ENCODE measurements around the gene ITPK1. TPM values are rescaled to one million over a fixed set of nuclear protein-coding genes. Genes with fewer than 3 reads are reported as not detected.

The ITPK1 gene
- total RNA-seq, 1 donor from 2014 or later = 112 TPM

DNA sequence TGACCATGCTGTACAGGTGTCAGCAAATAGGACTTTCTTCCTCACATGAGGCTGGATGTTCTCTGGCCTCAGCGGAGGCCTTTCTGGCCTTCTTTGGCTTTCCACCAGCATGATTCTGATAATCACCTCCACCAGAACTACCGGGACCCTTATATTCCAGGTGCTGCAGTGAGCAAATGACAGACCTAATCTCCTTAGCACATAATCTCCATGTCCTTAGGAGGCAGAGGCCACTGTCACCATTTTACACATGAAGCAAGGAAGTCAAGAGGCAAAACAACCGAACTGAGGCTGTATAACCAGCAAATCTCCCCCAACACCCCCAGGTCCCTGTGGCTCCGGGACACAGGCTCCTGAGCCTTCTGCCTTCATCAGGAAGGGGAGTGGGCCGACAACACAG, 91.2 kb downstream of the ITPK1 start:
- Histone ChIP-seq H3K27me3 (ENCODE audit: low read depth) (no peaks in the 10 kb centered on the region), H3K4me1 (peaks cover 48% of the 10 kb centered on the region), H3K9me3 (replicated peaks) (no peaks in the 10 kb centered on the region), H3K27ac (replicated peaks) (no peak overlapping the region), H3K4me3 (no peak overlapping the region), H3K36me3 (no peaks in the 10 kb centered on the region)
- TF ChIP-seq, protein P1, sequence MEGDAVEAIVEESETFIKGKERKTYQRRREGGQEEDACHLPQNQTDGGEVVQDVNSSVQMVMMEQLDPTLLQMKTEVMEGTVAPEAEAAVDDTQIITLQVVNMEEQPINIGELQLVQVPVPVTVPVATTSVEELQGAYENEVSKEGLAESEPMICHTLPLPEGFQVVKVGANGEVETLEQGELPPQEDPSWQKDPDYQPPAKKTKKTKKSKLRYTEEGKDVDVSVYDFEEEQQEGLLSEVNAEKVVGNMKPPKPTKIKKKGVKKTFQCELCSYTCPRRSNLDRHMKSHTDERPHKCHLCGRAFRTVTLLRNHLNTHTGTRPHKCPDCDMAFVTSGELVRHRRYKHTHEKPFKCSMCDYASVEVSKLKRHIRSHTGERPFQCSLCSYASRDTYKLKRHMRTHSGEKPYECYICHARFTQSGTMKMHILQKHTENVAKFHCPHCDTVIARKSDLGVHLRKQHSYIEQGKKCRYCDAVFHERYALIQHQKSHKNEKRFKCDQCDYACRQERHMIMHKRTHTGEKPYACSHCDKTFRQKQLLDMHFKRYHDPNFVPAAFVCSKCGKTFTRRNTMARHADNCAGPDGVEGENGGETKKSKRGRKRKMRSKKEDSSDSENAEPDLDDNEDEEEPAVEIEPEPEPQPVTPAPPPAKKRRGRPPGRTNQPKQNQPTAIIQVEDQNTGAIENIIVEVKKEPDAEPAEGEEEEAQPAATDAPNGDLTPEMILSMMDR (IDR thresholded peaks at IDR 0.05; ENCODE audit: borderline replicate concordance) = no peak
- DNase-seq = no peak
- intact Hi-C loops (cut with micrococcal nuclease) = no loop called here

DNA sequence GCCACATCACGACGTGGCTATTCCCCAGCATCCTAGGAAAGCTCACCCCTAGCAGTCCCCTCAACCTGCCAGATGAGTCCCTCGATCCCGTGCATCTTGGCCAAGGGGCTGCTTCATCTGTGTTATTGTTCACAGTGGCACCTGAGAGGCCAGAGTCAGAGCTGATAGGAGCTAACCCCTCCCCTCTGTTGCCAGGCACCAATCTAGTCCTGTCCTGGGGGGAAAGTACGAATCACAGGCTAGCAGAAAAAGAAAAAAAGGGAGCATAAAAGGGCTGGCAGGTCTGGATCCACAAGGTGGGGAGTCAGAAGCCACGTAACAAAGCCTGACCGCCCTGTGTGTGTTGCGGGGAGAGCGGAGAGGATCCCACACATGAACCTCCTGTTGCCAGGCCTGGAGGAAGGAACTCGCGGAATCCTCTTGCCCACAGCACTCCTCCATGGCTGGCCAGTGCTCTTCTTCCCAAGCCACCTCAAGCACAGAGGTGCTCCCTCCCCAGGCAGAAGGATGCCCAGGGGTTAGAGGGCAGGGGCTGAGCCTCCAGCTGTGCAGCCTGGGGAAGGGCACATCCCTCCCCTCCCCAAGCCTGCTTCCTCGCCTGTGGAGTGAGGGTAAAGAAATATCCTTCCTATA, 91.8 kb downstream of the ITPK1 start:
- peaks cover 48% of the 10 kb centered on the region for H3K4me1 ChIP-seq
- intact Hi-C loops (cut with micrococcal nuclease) = no loop called here
- no peaks in the 10 kb centered on the region for H3K27me3 ChIP-seq (ENCODE audit: low read depth)

DNA sequence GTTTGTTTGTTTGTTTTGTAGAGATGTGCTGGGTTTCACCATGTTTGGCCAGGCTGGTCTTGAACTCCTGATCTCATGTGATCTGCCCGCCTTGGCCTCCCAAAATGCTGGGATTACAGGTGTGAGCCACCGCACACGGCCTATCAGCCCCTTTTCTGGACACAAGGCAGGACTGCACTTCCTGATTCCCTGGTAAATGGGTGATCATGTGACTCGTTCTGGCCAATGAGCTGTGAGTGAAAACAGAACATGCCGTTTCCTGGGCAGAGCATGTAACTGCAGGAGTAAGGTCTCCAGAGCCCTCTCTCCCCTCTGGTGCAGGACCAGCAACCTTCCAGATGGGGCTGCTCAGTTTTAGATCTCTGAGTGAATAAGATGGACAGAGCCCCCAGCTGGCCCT, 92.7 kb downstream of the ITPK1 start:
- DNase-seq = no peak

More for the DNA sequence above, 91.8 kb downstream of the ITPK1 start:
- H3K27ac ChIP-seq (replicated peaks) = no peak overlapping the region
- DNase-seq = no peak
- H3K9me3 ChIP-seq (replicated peaks) = no peaks in the 10 kb centered on the region
- H3K36me3 ChIP-seq = no peaks in the 10 kb centered on the region
- H3K4me3 ChIP-seq = no peak overlapping the region
- TF ChIP-seq, protein P1 (IDR thresholded peaks at IDR 0.05; ENCODE audit: borderline replicate concordance) = no peak

DNA sequence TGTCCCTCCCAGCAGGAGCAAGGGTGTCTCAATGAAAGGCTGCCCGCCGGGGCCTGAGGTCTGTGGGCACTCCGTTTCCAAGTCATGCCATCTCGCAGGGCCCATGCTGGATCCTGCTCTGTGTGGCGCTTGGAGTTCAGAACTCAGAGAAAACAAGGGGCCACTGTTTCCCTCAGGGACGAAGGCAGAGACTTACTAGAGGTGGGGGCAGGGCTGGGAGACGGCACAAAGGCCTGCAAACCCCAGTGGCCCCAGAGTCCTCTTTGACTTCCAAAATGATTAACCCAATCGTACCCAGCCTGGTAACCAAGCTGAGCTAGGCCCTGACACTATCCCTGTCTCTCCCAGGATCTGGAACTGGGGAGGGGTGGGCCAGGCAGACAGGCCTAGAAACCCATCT, 95.8 kb downstream of the ITPK1 start:
- no peak for DNase-seq
- H3K36me3 ChIP-seq = no peaks in the 10 kb centered on the region
- no peaks in the 10 kb centered on the region for H3K9me3 ChIP-seq (replicated peaks)
- no peak overlapping the region for H3K4me3 ChIP-seq
- peaks cover 72% of the 10 kb centered on the region for H3K4me1 ChIP-seq
- intact Hi-C loops (cut with micrococcal nuclease) = no loop called here
- TF ChIP-seq, protein P1 (IDR thresholded peaks at IDR 0.05; ENCODE audit: borderline replicate concordance) = no peak
- H3K27ac ChIP-seq (replicated peaks) = peak overlapping the region; percentile 80
- no peaks in the 10 kb centered on the region for H3K27me3 ChIP-seq (ENCODE audit: low read depth)

More for the DNA sequence above, 92.7 kb downstream of the ITPK1 start:
- H3K27ac ChIP-seq (replicated peaks) = no peak overlapping the region
- no peaks in the 10 kb centered on the region for H3K9me3 ChIP-seq (replicated peaks)
- no peak overlapping the region for H3K4me3 ChIP-seq
- TF ChIP-seq, protein P1 (IDR thresholded peaks at IDR 0.05; ENCODE audit: borderline replicate concordance) = no peak
- intact Hi-C loops (cut with micrococcal nuclease) = no loop called here
- H3K4me1 ChIP-seq = peaks cover 48% of the 10 kb centered on the region
- no peaks in the 10 kb centered on the region for H3K36me3 ChIP-seq
- H3K27me3 ChIP-seq (ENCODE audit: low read depth) = no peaks in the 10 kb centered on the region

DNA sequence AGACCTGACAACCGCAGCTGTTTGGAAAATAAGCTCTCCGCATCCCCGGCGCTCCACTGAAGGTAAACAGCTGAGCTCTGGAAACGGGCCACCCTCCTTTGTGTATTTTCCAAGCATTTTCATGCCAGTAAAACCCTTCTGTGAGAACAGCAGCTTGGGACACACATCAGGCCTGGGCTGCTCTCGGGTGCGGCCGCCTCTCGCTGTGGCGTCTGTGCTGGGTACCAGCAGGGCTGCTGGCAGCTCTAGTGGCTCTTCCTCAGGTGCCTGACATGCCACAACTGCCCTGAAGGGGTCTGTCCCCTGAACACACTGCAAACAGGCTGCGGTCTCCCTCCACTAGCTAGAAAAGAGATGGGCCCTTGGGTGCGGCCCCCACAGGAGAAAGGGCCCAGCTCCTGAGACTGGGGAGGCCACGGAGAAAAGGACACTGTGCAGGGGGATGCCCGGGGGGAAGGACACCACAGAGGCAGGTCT, 96.3 kb downstream of the ITPK1 start:
- no peak overlapping the region for H3K4me3 ChIP-seq
- H3K4me1 ChIP-seq = peaks cover 78% of the 10 kb centered on the region
- H3K9me3 ChIP-seq (replicated peaks) = no peaks in the 10 kb centered on the region
- DNase-seq = no peak
- H3K27ac ChIP-seq (replicated peaks) = peak overlapping the region; percentile 80
- no peaks in the 10 kb centered on the region for H3K36me3 ChIP-seq
- intact Hi-C loops (cut with micrococcal nuclease) = no loop called here
- TF ChIP-seq, protein P1 (IDR thresholded peaks at IDR 0.05; ENCODE audit: borderline replicate concordance) = no peak
- H3K27me3 ChIP-seq (ENCODE audit: low read depth) = no peaks in the 10 kb centered on the region
